GM19397 (cell line): ENCODE data around the gene CARMIL1.
"Not testable (repeated sequence)": the region's sequence is repeated elsewhere in the genome, so short reads cannot be mapped to it uniquely, and the experiment has no call there.

ENCODE experiments used
- ATAC-seq: cut with Tn5 transposase; IDR thresholded peaks from one replicate; pipeline ENCODE4 v1.9.1; 2021; ENCODE audit warnings: mild to moderate bottlenecking, moderate library complexity; ENCODE audit not compliant: unreplicated experiment

The CARMIL1 gene

GRCh38 chr6:25366903-25367545 is 87.8 kb downstream of the CARMIL1 start:
- no peak for ATAC-seq

GRCh38 chr6:25369036-25369432 is 89.9 kb downstream of the CARMIL1 start:
- ATAC-seq, result no peak

DNA sequence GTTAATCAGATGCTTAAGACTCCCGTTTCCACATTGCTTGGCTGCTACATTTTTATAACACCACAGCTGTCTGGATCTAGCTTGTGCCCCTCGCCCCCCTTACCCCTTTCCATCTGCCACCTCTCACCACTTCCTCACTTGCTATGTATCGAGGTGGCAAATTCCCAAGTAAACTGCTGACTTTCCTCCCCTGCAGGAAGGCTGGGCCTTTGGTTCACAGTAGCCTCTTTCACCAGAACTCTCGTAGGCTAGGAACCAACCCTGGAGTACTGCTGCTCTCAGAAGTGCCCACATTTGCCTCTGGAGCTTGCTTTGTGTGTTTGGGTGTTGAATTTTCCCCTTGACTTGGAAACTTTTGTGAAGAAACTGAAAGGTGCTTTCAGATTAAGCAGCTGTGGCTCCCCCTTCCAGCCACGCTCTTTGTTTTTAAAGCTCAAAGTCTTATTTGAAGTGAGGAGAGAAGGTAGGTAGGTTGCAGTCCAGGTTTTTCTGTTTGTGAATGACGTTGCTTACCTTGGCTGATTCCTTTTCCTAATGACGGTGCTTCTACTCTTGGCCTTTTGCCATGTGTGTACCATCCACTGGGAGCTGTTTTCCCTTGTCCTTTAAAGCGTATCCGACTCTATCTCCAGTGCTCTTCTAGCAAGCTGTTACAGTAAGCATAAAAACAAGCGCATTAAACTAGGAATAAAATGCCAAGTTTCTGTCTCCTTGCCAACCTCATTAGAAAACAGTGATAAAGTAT is 90.4 kb downstream of the CARMIL1 start:
- ATAC-seq, result no peak

DNA sequence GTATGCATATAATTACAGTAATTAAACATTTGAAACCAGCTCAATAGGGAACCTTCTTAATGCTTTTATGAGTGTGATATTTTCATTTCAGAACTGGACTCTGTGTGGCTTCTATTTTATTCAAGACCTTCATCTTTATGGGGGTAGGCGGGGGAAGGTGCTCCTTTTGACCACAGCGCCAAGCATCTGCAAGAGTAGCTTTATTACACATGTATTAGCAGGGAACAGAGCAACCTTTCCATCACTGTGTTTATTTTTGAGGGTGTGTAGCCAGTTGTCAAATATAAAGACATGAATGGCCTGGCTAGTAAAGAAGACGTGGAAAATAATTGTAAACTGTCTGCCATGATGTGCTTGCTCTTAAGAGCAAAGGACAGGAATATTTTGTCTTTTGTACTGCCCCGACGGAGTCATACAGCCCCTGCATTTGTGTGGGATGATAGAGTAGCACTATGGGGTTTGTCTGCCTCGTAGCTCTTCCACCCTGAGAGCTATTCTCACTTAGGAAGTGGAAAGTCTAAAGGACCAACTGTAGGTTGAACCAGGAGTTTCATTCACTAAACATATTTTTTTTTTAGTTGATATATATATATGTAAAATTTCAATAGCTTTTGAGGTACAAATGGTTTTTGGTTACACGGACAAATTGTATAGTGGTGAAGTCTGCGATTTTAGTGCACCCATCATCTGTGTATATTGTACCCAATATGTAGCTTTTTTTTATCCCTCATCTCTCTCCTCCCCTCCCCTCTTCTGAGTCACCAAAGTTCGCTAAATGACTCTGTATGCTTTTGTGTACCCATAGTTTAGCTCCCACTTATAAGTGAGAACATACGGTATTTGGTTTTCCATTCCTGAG is 91.2 kb downstream of the CARMIL1 start:
- ATAC-seq, result no peak

- ATAC-seq, result no peak
These were observed 91.8 kb downstream of the CARMIL1 start for GRCh38 chr6:25371037-25371347.

DNA sequence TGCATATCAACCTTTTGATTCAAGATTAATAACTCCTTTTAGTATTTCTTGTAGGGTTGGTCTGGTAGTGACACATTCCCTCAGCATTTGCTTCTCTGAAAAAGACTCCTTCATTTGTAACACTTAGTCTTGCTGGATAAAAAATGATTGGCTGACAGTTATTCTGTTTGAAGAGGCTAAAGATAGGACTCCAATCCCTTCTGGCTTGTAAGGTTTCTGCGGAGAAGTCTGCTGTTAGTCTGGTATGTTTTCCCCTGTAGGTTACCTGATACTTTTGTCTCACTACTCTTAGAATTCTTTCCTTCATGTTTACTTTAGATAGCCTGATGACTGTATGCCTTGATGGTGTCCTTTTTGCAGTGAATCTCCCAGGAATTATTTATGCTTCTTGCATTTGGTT is 96.0 kb downstream of the CARMIL1 start:
- ATAC-seq, result no peak

DNA sequence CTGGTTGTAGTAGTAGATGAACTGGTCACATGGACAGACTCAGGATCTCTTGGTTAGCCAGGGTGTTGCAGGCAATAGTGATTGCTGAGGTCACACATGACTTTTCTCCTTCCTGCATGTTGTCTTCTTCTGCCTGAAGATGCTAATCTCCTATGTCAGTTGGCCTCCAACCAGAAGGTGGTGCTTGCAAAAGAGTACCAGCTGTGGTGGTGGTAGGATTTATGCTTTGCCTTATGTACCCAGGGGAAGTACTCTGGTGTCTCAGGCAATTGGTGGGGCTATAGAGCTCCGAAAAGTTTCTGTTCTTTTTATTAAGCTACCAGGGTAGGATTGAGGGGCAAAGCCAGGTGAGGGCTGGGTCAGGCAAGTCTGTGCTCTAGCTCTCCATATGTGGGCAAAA is 98.5 kb downstream of the CARMIL1 start:
- no peak for ATAC-seq

DNA sequence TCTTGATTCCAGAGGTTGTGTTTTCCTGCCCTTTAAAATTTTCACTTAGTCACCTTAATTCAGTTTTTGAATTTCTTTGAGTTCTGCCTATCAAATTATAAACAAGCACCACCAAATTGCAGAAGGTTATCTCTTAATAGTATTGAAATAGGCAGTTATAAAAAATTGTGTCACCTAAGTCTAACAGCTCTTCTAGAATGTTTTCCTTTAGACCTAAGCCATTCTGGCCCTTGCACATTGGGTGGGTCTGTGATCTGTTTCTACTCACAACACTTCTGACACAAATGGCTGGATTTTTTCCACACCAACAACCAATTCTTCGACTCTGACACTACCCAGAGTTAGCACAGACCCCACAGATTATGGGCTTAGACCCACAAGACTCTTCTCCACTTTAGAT is 101.9 kb downstream of the CARMIL1 start:
- ATAC-seq, result no peak

GRCh38 chr6:25382476-25382875 is 103.3 kb downstream of the CARMIL1 start:
- not testable (repeated sequence) for ATAC-seq

DNA sequence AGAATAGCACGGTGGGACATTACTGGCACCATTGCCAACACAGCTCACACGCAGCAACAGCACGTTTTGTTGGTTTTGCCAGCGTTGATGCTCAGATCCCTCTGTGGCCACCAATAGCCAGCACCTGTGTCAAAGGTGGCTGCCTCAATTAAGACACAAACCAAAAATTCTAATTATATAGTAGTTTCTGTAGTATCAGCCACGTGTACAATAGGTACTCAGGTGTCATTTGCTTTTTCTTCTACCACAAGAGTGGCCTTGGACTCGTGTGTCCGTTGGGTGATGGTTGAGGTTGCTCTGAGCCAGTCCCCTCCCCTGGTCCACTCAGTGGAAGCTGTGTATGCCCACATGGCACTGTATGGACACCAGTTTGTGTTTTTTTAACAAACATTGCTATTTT is 105.1 kb downstream of the CARMIL1 start:
- ATAC-seq, result no peak

DNA sequence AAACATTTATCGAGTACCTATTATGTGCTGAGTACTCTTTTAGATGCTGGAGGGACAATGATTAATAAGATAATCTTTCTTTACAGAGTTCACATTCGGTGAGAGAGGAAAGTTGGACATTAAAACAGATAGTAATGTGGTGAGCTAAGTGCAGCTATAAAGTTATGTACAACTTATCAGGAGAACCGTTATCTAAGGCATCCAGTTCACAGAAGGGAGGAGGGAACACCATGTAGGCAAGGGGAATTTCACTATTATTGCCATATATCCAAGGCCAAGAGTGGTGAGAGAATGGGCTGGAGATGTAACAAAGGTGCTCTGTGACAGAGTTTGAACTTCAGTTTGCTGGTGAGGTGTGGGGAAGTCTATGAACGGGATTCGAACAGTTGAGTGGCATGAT is 105.8 kb downstream of the CARMIL1 start:
- no peak for ATAC-seq

- no peak for ATAC-seq
These were observed 108.3 kb downstream of the CARMIL1 start for GRCh38 chr6:25387483-25387882.

GRCh38 chr6:25387911-25388310 is 108.7 kb downstream of the CARMIL1 start:
- no peak for ATAC-seq

- no peak for ATAC-seq
These were observed 109.6 kb downstream of the CARMIL1 start for GRCh38 chr6:25388776-25389175.

DNA sequence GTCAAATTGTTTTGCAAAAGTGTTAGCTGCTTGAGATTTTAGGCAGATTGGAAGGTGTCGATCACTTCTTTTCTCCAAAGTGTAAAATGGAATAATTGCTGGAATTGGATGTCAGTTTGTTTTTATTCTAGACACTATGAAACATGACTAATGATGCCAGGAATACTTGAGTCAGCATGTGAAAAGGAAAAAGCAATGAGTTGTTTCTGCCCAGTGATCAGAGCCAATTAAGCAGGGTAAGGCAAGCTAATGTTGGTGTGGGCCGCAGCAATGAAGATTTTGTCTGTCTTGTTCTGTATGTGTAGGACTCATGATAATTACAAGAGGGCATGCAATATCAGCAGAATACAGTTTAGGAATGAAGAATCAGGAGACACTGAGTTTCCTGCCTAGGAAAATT is 110.3 kb downstream of the CARMIL1 start:
- ATAC-seq, result no peak

- ATAC-seq, result no peak
These were observed 113.2 kb downstream of the CARMIL1 start for GRCh38 chr6:25392372-25392771.

DNA sequence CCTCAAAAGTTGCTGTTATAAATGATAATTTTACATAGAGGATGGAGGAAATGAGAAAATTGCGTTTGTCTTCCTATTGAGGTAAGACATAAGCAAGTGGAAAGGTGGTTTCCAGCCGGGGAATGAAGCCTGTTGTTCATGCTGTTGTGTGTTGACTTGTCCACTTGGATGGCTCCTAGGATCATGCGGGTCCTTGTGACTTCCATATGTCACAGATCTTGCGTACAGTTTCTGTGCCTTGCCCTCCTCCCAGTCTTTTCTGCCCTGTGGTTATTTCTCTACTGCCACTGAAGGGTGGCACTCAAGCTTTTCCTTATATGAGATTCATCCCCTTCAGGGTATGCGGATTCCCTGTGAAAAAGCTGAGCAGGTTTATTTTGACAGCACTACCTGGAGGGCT is 116.6 kb downstream of the CARMIL1 start:
- ATAC-seq, result no peak

- no peak for ATAC-seq
These were observed 118.2 kb downstream of the CARMIL1 start for GRCh38 chr6:25397406-25397805.

DNA sequence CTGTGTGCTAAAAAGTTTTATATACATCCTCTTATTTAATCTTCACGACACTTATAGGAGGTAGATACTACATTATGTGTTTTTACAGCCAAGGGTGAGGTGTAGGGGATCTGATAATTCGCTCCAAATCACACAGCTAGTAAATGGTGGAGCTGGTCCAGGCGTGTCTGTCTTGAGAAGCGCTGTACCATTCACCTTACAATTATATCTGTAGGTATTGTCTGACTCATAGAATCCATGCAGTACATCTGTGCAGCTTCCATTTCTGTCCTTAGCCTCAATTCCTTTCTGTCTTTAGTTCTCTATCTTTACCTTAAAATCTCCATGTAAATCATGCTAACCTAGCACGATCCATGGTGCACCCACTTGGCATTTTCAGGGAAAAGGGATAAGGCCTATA is 120.7 kb downstream of the CARMIL1 start:
- no peak for ATAC-seq

DNA sequence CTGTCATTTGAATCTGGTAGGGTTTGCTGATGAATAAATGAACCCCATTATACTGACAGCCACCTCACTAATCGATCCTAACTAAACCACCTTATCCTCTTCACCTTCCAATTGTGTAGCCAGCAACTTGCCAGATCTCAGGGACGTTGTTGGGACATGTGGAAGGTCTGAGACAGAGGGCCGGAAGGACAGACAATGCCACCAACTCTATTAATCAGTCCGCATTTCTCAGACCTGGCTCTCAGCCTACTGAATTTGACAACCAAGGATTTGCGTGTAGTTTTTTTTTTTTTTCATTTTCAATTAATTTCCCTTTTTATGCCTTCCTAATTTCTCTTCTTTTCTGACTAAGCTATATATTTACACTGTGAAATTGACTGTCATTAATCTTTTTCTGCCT is 122.5 kb downstream of the CARMIL1 start:
- no peak for ATAC-seq

- no peak for ATAC-seq
These were observed 123.0 kb downstream of the CARMIL1 start for GRCh38 chr6:25402125-25402524.

GRCh38 chr6:25403150-25403549 is 124.0 kb downstream of the CARMIL1 start:
- ATAC-seq, result no peak
